Midbrain (tissue), 1 donor: ENCODE results near the gene P2RX7.
"Not testable (repeated sequence)": the region's sequence is repeated elsewhere in the genome, so short reads cannot be mapped to it uniquely, and the experiment has no call there.

Experiments used
- DNase-seq: peaks from one replicate; lab custom pipeline; 2025; lab: John Stamatoyannopoulos, UW

Gene P2RX7

GRCh38 chr12:121135320-121135719 lies 2.6 kb downstream of the P2RX7 start:
- no peak for DNase-seq

- no peak for DNase-seq
Measured at GRCh38 chr12:121137512-121137911, 4.8 kb downstream of the P2RX7 start.

GRCh38 chr12:121138284-121138683 lies 5.6 kb downstream of the P2RX7 start:
- DNase-seq, result no peak

GRCh38 chr12:121139286-121139685 lies 6.6 kb downstream of the P2RX7 start:
- DNase-seq, result peak; percentile 53

- DNase-seq, result no peak
Measured at GRCh38 chr12:121142171-121142950, 9.7 kb downstream of the P2RX7 start.

GRCh38 chr12:121144416-121144914 lies 11.8 kb downstream of the P2RX7 start:
- DNase-seq, result no peak

- no peak for DNase-seq
Measured at GRCh38 chr12:121145221-121145620, 12.5 kb downstream of the P2RX7 start.

- DNase-seq, result not testable (repeated sequence)
Measured at GRCh38 chr12:121149289-121149688, 16.6 kb downstream of the P2RX7 start.

- no peak for DNase-seq
Measured at GRCh38 chr12:121154793-121155375, 22.2 kb downstream of the P2RX7 start.

- DNase-seq, result no peak
Measured at GRCh38 chr12:121156365-121156764, 23.7 kb downstream of the P2RX7 start.

- no peak for DNase-seq
Measured at GRCh38 chr12:121158085-121158484, 25.4 kb downstream of the P2RX7 start.

GRCh38 chr12:121158728-121159351 lies 26.2 kb downstream of the P2RX7 start:
- DNase-seq, result not testable (repeated sequence)

GRCh38 chr12:121159467-121160307 lies 27.0 kb downstream of the P2RX7 start:
- DNase-seq, result no peak

- DNase-seq, result no peak
Measured at GRCh38 chr12:121162384-121162783, 29.7 kb downstream of the P2RX7 start.

- DNase-seq, result no peak
Measured at GRCh38 chr12:121162985-121163384, 30.3 kb downstream of the P2RX7 start.

- DNase-seq, result not testable (repeated sequence)
Measured at GRCh38 chr12:121164839-121165238, 32.2 kb downstream of the P2RX7 start.

GRCh38 chr12:121165316-121165715 lies 32.6 kb downstream of the P2RX7 start:
- DNase-seq, result no peak

GRCh38 chr12:121166356-121166755 lies 33.7 kb downstream of the P2RX7 start:
- DNase-seq, result no peak

GRCh38 chr12:121167232-121167820 lies 34.6 kb downstream of the P2RX7 start:
- DNase-seq, result no peak

- no peak for DNase-seq
Measured at GRCh38 chr12:121167951-121168350, 35.3 kb downstream of the P2RX7 start.

GRCh38 chr12:121170151-121170550 lies 37.5 kb downstream of the P2RX7 start:
- no peak for DNase-seq
